Activated CD8-positive, alpha-beta memory T cell treated with anti-CD3 and anti-CD28 coated beads for 36 hours (primary cell): ENCODE measurements around the gene SLCO1B1. TPM values are rescaled to one million over a fixed set of nuclear protein-coding genes. Genes with fewer than 3 reads are reported as not detected.
"Not testable (repeated sequence)": the region's sequence is repeated elsewhere in the genome, so short reads cannot be mapped to it uniquely, and the experiment has no call there.

Source experiments
- CTCF ChIA-PET: fragments of 350-600 bp; sonication (Branson Sonifier 250); formaldehyde crosslinking; loops from one replicate; lab custom pipeline; 2021; ENCODE audit warnings: antibody characterized with exemption; lab: Charles Lee
- POLR2A ChIA-PET: fragments of 350-600 bp; sonication (Branson Sonifier 250); formaldehyde crosslinking; loops from one replicate; lab custom pipeline; 2021; ENCODE audit warnings: antibody characterized with exemption; lab: Charles Lee
- total RNA-seq, 2 experiments: library from RNA; stranded (reverse); gene quantifications; one replicate each; pipeline ENCODE4 v1.2.3, GENCODE V29; 2021

Gene SLCO1B1, protein sequence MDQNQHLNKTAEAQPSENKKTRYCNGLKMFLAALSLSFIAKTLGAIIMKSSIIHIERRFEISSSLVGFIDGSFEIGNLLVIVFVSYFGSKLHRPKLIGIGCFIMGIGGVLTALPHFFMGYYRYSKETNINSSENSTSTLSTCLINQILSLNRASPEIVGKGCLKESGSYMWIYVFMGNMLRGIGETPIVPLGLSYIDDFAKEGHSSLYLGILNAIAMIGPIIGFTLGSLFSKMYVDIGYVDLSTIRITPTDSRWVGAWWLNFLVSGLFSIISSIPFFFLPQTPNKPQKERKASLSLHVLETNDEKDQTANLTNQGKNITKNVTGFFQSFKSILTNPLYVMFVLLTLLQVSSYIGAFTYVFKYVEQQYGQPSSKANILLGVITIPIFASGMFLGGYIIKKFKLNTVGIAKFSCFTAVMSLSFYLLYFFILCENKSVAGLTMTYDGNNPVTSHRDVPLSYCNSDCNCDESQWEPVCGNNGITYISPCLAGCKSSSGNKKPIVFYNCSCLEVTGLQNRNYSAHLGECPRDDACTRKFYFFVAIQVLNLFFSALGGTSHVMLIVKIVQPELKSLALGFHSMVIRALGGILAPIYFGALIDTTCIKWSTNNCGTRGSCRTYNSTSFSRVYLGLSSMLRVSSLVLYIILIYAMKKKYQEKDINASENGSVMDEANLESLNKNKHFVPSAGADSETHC
- total RNA-seq = not detected

DNA sequence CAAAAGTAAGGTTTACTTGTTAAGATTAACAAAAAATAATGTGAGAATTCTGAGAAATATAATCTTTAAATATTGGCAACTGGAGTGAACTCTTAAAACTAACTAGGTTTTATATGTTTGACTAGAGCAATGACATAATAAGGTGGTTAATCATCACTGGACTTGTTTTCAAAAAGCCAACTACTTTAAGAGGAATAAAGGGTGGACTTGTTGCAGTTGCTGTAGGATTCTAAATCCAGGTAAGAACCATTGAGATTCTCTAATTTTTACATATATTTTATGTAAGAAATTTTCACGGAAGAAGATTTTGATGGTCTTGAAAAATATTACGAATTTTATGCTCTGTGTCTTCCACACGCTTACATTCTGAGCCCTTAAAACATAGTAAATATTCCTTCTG, at the start of gene SLCO1B1:
SLCO1B1 (plus strand) TSS at position 197 of the 400 bp plus-strand sequence. CDS start 10,381 bp downstream, outside the sequence.
- ChIA-PET POLR2A (no interaction called here), CTCF (no interaction called here)

DNA sequence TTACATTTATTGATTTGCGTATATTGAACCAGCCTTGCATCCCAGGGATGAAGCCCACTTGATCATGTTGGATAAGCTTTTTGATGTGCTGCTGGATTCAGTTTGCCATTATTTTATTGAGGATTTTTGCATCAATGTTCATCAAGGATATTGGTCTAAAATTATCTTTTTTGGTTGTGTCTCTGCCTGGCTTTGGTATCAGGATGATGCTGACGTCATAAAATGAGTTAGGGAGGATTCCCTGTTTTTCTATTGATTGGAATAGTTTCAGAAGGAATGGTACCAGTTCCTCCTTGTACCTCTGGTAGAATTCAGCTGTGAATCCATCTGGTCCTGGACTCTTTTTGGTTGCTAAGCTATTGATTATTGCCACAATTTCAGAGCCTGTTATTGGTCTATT, 46.2 kb upstream of the SLCO1B1 start:
- CTCF ChIA-PET, POLR2A ChIA-PET: not testable (repeated sequence)

DNA sequence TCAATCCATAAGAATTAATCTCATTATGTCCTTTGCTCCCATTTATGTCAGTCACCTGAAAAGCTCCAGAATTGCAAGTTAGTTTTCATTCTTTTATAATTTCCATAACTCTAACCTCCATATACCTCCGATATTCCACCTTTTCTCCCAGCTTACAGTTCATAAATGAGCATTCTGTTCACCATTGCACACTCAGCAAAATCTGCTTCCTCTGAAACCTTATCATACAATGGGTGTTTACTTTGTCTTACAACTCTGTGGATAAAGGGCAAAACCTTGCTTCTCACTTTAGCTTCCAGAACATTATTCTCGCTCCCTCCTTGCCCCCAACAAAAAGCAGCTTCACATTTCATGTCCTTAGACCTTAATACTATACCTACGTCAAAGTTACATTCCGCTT, 19.3 kb upstream of the SLCO1B1 start:
- CTCF ChIA-PET = no interaction called here
- POLR2A ChIA-PET = no interaction called here

DNA sequence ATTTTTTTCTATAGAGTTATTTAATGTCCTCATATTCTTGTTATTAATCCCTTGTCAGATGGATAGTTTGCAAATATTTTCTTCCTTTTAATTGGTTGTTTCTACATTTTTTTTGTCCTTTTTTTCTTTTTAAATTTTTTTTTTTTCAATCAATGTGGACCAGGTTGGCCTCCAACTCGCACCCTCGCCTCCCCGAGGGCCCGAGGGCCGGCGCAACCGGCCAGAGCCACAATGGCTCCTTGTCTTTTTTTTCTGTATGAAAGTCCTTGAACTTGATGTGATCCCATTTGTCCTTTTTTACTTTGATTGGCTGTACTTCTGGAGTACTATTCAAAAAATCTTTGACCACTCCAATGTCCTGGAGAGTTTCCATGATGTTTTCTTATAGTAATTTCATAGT, 17.7 kb upstream of the SLCO1B1 start:
- ChIA-PET POLR2A (no interaction called here), CTCF (no interaction called here)

DNA sequence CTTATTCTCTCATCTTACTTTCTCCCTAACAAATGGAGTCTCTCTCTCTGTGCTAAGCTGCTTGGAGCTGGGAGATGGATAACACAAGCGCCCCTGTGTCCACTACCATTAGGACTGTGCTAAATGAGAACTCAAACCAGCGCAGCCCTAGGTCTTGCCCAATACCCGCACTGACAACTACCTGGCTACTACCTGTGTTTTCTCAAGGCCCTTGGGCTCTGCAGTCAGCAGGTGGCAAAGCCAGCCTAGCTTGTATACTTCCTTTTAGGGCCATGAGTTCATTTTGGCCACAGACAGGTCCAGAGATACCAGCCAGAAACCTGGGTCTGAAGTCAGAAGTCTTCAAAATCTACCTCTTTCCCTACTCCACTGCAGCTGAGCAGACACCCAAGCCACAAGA, 13.0 kb upstream of the SLCO1B1 start:
- CTCF ChIA-PET = interaction anchor here (0.6 kb wide), 1 partner anchor 529 kb away, joined by 3 read pairs; no protein-coding TSS in a partner anchor
- POLR2A ChIA-PET = no interaction called here

DNA sequence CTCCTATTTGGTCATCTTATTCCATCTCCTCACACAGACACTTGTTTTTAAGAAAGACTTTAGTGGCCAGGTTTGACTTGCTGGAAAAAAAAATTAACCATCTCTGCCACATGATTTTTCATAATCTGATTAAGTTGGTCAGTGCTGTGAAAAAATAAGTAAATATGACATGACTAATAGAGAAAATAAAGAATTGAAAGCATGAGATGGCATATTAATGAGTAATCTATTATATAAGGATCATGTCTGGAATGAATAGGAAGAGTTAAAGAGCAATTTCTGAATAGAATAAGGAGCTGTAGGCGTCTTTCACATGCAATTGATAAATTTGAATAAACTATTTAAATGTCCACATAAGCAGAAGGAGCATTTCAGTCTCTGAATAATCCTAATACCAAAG, 12.2 kb upstream of the SLCO1B1 start:
- POLR2A ChIA-PET = no interaction called here

DNA sequence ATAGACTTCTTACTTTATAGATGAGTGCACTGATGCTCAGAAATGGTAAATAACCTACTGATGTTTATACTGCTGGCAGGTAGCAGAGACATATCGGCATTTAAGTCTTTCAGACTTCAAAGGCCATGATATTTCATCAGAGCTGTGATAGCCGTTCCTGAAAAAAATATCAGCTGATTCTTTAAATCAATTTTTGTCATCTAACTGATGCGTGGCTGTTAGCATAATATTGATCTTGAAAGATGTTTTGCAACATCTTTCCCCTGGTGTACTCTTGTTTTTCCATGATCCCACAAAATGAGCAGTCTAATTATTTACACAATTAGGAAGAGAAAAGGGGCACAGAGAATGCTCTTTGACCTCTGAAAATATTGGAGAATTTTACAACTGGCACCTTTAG, 1.6 kb upstream of the SLCO1B1 start:
- POLR2A ChIA-PET = no interaction called here

More for the DNA sequence above, 12.2 kb upstream of the SLCO1B1 start:
- CTCF ChIA-PET = interaction anchor here (0.6 kb wide), 1 partner anchor 529 kb away, joined by 3 read pairs; no protein-coding TSS in a partner anchor

DNA sequence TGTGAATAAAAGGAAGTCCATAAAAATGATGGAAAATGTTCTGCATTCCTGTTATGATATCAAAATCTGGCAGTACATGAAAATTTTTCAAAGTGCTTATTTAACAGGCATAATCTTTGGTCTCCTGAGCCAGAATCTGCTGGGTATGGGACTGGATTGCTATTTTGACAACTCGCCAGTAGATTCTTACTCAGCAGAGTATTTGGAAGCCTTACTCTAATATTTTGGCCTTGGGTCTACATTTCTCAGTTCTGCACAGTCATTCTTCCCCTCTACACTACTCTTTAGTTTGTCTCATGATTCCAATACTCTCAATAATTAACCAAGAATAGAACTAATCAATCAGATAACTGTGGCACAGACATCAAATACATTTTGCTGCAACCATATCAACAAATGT, 1.1 kb upstream of the SLCO1B1 start:
- POLR2A ChIA-PET = no interaction called here
- CTCF ChIA-PET = no interaction called here

More for the DNA sequence above, 1.6 kb upstream of the SLCO1B1 start:
- CTCF ChIA-PET = no interaction called here

DNA sequence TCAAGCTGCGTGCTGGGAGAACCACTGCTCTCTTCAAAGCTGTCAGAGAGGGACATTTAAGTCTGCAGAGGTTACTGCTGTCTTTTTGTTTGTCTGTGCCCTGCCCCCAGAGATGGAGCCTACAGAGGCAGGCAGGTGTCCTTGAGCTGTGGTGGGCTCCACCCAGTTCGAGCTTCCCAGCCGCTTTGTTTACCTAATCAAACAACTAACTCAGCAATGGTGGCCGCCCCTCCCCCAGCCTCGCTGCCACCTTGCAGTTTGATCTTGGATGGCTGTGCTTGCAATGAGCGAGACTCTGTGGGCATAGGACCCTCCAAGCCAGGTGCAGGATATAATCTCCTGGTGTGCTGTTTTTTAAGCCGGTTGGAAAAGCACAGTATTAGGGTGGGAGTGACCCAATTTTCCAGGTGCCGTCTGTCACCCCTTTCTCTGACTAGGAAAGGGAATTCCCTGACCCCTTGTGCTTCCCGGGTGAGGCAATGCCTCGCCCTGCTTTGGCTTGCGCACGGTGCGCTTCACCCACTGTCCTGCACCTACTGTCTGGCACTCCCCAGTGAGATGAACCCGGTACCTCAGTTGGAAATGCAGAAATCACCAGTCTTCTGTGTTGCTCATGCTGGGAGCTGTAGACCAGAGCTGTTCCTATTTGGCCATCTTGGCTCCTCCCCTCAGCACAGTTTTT, 6.5 kb downstream of the SLCO1B1 start:
- POLR2A ChIA-PET, CTCF ChIA-PET: not testable (repeated sequence)

DNA sequence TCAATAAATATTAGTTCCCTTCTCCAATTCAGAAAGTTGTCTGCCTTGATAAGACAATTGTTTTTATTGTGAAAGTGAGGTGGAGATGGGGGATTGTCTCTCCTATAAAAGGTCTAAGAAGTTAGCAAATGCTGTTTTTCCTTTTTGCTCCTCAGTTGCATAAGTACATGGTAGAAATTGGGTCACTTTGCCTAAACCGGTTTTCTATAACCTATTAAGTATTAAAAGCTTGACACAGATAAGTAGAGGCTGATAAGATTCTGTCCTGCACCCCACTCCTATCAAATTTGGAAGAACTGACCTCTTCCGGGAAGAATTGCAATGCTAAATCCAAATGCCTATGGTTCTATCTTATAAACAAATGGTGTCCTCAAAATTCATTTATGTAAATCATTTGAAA, 7.0 kb downstream of the SLCO1B1 start:
- CTCF ChIA-PET = no interaction called here
- POLR2A ChIA-PET = no interaction called here

DNA sequence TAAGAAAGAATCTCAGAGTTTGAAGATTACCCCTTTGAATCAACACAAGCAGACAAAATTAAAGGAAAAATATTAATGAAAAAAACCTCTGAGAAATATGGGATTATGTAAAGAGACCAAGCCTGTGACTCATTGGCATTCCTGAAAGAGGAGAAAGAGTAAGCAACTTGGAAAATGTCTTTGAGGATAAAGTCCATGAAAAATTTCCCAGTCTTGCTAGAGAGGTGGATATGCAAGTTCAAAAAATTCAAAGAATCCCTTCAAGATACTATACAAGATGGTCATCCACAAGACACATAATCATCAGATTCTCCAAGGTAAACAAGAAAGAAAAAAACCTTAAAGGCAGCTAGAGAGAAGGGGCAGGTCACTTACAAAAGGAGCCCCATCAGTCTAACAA, 13.3 kb downstream of the SLCO1B1 start:
- CTCF ChIA-PET = no interaction called here
- POLR2A ChIA-PET = no interaction called here

DNA sequence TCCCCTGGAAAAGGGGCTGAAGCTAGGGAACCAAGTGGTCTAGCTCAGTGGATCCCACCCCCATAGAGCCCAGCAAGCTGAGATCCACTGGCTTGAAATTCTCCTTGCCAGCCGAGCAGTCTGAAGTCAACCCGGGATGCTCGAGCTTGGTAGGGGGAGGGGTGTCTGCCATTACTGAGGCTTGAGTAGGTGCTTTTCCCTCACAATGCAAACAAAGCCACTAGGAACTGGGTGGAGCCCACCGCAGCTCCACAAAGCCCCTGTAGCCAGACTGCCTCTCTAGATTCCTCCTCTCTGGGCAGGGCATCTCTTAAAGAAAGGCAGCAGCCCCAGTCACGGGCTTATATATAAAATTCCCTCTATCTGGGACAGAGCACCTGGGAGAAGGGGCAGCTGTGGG, 18.9 kb downstream of the SLCO1B1 start:
- CTCF ChIA-PET, POLR2A ChIA-PET: not testable (repeated sequence)

DNA sequence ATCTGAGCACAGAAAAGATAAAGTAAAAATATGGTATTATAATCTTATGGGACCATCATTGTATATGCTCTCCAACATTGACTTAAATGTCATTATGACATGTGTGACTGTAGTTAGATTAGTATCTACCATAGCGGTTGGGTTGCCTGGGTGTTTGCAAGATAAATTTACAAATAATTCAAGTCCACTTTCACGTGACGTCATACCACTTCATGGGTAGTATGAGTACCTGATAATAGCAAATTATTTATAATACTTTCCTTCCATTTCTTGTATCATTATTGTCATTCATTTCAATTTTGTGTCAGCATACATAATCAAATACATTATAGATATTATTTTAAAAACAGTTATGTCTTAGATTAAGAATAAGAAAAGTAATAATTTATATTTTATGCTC, 20.2 kb downstream of the SLCO1B1 start:
- POLR2A ChIA-PET = no interaction called here

DNA sequence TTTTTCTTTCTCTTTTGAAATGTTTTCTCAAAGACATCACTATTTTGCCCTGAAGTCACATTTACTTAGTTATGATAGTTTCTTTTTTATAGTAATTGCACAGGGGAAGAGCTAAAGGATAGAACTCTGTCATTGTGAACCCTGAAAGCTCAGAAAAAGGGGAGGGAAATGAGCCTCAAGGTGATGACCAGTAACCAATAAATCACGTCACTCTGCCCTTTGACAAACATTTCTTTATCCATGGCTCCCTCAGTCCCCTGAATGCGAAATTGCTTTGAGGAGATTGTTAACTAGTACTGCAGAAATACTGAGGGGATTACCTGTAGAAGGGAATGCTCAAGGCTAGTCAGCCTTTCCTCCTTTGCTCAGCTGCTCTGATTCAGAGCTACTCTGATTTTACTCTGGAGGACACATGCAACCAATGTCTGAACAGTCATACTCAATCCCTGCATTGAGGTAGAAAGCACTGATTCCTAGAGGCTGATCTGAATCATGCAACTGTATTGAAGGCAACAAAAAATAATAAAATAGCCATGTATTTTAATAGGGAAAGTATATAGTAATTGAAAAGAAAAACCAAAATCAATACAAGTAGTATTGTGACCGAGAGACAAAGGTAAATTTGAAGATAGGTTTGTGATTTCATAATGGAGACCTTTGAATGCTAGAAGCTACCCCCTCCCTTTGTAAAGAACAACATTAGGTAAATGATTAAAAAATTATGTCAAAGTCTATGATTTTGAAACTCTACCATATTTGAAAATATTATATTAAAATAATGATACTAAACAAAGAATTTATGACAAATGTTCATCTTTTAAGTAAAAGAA, 24.7 kb downstream of the SLCO1B1 start:
- ChIA-PET CTCF (no interaction called here), POLR2A (no interaction called here)

More for the DNA sequence above, 20.2 kb downstream of the SLCO1B1 start:
- CTCF ChIA-PET = no interaction called here

DNA sequence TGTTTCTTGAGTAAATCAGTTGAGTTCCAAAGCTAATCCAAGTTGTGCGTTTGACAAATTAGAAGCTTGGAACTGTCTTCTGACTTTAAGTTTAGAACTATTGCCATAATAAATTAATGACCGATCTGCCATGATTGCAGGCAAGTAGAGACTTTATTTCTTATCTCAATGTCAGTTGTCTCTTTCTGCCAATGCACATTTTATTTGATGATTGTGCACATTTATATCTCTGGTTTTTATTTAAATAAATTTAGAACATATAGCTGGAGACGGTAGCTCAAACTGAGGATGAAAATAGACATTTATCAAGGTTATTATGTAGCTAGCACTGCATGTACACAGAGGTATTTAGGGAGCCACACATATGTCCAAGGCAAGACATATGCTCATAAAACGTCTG, 34.1 kb downstream of the SLCO1B1 start:
- POLR2A ChIA-PET = no interaction called here
- CTCF ChIA-PET = no interaction called here

DNA sequence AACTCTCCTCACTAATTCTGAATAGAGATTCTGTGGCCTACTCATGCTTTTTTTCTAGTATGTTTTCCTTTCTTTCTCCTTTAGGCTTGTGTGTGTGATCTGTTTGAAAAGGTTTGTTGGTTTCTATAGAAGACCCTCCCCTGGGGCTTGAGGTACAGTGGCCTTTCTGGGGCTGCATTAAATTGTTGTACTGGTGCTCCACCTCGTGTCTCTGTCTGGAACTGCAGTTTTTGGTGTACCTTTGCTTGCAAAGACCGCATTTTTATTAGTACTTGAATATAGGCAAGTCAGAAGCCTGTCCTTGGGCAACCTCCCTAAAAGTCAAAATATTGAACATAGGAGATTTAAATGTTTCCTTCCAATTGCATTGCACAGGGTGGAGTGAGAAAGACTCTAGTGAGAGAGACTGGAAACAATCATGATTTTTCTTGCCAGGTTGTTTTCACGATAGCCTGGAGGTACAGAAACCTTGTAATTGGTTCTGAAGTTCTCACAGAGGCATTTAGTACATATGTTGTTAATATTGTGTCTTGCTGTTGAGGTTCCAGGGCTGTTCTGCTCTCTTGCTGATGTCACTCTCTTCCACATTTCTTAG, 39.0 kb downstream of the SLCO1B1 start:
- ChIA-PET CTCF (no interaction called here), POLR2A (no interaction called here)

DNA sequence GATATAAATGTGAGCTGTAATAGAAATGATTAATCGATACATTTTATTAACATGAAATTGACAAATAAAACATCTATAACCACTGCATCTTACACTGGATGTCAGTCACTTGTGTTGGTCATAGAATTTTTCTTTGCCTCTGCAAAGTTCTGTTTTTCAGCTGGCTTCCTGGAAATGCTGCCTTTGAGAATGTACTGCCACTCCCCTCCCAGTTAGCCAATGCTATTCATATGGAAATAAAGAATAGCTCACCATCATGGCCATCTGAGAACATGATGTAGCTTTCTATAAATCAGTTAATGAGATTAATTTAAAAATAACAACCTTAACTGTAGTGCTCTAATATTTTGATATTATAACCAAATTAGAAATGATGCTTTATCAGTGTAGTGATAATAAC, 41.1 kb downstream of the SLCO1B1 start:
- CTCF ChIA-PET = no interaction called here
- POLR2A ChIA-PET = no interaction called here

DNA sequence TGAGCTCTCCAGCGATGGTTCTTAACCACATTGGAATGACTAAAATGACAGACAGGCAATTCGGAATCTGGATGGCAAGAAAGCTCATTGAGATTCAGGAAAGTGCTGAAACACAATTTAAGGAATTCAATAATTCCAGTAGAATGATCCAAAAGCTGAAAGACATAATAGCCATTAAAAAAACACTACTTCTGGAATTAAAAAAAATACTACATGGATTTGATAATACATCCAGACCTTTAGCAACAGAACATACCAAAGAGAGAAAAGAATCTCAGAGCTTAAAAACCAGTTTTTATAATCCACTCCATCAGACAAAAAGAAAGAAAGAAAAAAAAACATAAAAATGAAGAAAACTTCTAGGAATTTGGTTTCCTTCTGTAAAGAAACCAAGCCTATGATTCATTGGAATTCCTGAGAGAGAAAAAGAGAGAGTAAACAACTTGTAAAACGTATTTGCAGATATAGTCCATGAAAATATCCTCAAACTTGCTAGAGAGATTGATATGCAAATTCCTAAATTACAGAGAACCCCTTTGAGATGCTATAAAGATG, 52.8 kb downstream of the SLCO1B1 start:
- ChIA-PET CTCF (no interaction called here), POLR2A (no interaction called here)

DNA sequence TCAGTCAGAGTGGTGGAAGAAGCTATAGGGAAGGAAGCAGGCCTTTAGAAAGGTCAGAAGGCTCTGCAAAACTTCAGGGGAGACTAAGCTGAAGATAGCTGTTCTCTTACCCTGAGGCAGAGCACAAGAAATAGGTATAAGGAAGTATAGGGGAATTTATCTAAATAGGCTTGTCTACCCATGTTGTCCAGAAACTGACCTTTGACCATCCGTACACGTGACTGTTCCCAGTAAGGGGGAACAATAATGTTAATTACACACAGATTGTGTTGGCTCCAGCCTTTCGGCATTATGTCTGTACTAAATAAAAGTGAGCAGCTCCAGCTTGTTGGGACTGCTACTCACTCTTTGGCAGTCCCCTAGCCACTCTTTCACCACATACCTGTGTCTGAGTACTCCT, 59.0 kb downstream of the SLCO1B1 start:
- POLR2A ChIA-PET = no interaction called here
- CTCF ChIA-PET = no interaction called here
